Measurements from ENCODE around the gene GIMD1.
"Not testable (repeated sequence)": the region's sequence is repeated elsewhere in the genome, so short reads cannot be mapped to it uniquely, and the experiment has no call there.

The GIMD1 gene

DNA sequence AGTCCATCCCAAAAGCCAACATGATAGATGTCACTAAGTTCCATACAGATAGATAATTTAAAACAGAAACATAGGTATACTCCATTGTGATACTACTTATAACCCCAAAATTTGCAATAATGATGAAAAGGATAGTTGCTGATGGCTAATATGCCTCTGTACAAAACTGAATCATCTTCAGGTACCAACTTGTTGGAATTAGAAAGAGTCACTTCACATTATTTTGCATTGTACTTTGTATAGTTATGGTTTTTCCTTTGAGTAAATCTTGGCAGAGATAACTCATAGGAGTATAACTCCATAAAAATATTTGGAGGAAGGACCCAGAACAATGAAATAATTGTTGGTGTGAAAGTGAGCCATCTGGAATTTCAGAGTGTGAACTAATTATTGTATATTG is 17.6 kb downstream of the GIMD1 start:
- DNase-seq (ENCODE audit: low spot score): no peak
- no peak for FAIRE-seq

DNA sequence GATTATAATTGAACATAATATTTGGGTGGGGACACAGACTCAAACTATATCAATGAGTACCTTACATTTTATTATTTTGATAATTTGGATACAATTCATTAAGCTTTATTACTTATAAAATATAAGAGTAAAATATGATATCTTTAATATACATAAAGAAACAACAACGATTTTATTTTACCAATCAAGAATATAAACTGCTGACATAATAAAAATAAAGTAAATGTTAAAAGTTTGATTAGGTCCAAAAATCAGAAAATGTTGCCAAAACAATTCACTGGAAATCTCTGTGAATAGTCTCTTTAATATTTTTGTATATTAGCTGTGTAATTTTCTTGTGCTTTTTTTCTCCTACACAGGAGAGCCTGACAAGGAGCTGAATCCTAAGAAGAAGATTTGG is 21.4 kb downstream of the GIMD1 start:
- DNase-seq (ENCODE audit: low spot score): no peak
- FAIRE-seq: peak; percentile 39

DNA sequence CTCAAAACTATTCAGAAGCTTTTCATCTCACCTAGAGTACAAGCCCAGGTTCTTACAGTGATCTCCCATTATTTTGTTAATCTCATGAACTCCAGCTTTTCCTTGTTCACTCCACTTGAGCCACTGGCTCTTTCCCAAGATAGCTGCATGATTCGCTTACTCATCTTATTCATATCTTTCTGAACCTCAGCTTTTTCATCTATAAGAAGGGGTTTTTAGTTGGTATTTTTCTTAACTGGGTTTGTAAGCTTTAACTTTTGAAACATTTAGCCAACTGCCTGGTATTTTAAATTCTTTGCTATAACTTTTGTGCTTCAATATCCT is 24.0 kb downstream of the GIMD1 start:
- no peak for FAIRE-seq
- no peak for DNase-seq (ENCODE audit: low spot score)

DNA sequence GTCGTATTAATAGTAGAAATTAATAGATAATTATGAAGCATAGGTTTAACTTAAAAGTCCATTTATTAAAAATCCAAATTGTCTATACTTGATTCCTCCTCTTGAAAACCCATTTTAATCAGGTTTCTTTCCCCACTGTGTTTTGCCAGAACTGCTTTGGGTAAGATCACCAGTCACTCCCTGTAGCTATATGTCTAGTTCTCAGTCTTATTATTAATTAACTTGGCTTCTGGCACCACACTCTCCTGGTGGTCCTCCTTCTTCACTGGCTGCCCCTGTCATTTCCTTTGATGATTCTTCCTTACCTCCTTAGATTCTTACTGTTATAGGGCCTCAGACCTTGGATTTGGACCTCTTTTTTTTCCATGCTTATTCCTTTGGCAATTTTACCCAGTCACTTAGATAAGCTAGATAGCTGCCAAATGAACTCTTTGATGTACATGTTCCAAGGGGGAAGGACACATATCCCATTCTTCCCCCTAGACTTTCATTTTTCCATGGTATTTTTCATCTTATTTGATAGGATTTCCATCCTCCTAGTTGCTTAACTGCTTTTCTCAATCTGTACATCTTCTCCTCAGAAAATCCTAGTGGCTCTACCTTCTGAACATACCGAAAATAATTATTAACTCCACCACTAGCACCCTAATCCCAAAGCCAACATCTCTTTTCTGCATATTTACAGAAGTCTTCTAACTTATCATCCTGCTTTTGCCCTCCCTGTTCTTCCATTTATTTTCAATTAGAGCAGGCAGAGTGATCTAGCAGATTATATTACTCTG is 24.5 kb downstream of the GIMD1 start:
- DNase-seq (ENCODE audit: low spot score): no peak
- no peak for FAIRE-seq

DNA sequence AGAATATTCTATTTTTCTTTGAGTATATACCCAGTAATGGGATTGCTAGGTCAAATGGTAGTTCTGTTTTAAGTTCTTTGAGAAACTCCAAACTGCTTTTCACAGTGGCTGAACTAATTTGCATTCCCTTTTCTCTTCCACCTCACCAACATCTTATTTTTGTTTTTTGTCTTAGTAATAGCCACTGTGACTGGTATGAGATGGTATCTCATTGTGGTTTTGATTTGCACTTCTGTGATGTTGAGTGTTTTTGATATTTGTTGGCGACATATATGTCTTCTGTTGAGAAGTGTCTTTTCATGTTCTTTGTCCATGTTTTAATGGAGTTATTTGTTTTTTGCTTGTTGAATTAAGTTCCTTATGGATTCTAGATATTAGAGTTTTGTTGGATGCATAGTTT is 27.8 kb downstream of the GIMD1 start:
- no peak for FAIRE-seq
- no peak for DNase-seq (ENCODE audit: low spot score)

DNA sequence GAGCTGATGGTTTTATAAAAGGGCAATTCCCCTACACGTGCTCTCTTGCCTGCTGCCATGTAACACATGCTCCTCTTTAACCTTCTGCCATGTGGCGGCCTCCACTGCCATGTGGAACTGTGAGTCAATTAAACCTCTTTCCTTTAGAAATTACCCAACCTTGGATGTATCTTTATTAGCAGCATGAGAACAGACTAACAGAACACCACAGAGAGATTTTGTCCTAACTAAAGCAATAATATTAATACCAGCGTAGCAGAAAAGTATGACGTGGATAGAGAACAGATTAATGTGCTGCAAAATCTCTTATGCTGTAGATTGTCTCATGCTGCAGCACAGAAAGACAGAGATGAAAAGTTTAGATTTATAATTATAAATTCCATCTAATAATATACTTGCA is 29.1 kb downstream of the GIMD1 start:
- FAIRE-seq (no peak), DNase-seq (ENCODE audit: low spot score) (no peak)

DNA sequence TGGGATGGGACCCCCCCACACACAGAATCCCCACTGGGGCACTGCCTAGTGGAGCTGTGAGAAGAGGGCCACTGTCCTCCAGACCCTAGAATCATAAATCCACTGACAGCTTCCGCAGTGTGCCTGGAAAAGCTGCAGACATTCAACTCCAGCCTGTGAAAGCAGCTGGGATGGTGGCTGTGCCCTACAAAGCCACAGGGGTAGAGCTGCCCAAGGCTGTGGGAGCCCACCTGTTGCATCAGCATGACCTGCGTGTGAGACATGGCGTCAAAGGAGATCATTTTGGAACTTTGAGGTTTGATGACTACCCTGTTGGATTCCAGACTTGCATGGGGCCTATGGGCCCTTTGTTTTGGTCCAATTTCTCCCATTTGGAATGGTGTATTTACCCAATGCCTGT is 29.9 kb downstream of the GIMD1 start:
- FAIRE-seq: no peak
- no peak for DNase-seq (ENCODE audit: low spot score)

DNA sequence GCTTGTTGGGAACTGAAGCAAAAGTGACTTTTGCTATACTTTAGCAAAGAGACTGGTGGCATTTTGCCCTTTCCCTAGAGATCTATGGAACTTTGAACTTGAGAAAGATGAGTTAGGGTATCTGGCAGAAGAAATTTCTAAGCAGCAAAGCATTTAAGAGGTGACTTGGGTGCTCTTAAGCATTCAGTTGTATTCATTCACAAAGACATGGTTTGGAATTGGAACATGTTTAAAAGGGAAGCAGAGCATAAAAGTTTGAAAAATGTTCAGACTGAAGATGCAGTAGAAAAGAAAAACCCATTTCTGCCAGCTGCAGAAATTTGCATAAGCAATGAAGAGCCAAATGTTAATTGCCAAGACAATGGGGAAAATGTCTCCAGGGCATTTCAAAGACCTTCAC is 30.7 kb downstream of the GIMD1 start:
- no peak for DNase-seq (ENCODE audit: low spot score)
- FAIRE-seq: no peak

DNA sequence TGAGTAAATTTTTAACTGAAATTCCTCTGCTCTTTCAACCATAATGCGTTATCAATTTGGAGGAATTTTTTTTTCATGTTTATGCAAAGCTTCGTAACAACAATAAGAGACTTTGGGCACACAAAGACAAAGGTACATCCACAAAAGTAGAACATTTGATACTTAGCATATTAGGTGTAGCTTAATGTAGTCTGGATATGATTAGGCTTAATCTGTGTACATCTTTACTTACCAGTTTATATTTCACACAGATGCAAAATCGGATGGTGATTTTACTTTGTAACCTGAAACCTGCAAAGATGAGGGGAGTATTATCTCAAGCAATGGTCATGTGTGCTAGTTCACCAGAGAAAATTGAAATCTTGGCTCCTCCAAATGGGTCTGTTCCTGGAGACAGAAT is 32.0 kb downstream of the GIMD1 start:
- no peak for FAIRE-seq

DNA sequence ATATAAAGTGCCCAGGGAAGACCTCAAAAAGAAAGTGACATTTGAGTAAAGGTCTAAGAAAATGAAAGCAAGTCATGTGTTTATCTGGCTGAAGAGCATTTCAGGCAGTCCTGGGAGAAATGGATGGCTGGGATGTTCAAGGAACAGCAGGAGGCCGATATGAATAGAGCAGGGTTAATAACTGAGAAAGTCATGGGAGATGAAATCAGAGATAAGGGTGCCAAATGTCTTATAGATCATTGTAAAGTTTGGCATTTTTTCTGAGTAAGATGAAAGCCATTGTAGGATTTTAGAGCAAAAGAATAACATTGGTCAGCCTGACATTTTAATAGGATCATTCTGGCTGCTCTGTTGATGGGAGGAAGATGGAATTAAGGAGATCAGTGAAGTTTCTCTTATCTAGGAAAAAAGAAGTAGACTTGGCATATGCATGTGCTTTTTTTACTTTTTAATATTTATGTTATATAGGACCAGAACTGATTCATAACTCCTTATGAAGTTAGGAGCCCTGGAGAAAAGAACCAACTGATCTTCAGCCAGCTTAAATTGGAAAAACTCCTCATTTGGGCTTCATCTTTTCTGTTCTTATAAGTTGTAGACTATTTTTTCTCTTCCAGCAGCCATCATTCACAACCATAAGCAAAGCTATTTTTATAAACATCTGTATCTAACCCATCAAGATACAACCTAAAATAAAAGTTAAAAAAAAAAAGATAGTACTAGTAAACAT is 33.7 kb downstream of the GIMD1 start:
- DNase-seq (ENCODE audit: low spot score): no peak
- no peak for FAIRE-seq

More for the DNA sequence above, 32.0 kb downstream of the GIMD1 start:
- no peak for DNase-seq (ENCODE audit: low spot score)

DNA sequence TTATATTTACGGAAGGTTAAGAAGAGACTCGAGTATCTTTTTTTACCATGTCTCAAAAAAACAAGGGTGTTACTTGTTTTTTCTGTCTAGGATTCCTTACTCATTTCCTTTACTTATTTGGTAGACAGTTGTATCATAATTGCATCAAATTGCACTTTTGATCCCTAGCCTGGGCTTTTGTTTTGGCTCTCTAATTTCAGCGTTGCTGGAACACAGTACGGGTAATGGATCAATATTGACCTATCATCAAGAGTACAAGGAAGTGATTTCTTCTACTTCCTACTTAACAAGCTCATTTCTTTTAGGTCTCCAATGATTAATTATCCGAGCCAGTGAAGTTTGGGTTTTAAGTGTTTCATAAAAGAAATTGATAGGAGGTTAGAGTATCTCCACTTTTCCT is 35.4 kb downstream of the GIMD1 start:
- DNase-seq (ENCODE audit: low spot score): no peak
- no peak for FAIRE-seq

DNA sequence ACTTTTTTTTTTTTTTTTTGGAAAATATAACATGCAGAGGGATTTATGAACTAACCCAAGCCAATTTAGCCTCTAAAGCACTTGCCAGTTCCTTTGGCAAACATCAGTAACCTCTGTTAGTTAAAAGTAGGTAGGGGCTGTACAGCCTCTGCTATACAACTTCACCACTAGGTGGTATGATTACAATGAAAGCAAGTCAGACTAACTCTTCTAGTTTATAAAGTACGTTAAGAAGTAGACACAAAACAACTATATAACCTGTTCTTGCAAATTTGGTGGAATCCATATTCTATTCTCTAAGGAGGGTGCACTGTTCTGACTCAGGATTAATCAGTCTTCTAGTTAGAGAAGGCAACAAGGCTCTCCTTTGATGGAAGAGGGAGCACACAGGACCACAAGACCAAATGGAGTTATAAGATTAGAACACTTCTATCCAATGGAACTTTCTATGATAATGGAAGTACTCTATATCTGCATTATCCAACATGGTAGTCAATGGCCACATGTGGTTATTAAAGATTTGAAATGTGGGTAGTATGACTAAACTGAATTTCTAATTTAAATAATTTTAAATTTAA is 39.4 kb downstream of the GIMD1 start:
- DNase-seq (ENCODE audit: low spot score) (peak; percentile 19), FAIRE-seq (peak; percentile 28)

DNA sequence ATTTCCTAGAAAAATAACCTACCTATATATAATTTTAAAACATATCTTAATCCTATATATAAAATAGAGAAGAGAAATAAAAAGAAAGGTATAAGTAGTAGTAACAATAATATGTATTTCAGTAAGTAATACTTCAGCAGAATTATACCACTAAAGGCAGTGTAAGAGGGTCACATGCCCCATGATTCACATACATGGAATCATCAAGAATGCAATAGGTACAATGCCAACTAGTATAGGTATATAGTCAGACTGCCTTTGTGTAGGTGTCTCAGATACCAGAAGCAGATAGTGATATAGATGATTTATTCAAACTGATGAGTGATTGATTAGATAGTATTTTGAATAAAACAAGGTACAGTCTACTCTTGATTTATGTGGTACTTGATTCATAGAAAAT is 42.8 kb downstream of the GIMD1 start:
- FAIRE-seq (no peak), DNase-seq (ENCODE audit: low spot score) (no peak)

DNA sequence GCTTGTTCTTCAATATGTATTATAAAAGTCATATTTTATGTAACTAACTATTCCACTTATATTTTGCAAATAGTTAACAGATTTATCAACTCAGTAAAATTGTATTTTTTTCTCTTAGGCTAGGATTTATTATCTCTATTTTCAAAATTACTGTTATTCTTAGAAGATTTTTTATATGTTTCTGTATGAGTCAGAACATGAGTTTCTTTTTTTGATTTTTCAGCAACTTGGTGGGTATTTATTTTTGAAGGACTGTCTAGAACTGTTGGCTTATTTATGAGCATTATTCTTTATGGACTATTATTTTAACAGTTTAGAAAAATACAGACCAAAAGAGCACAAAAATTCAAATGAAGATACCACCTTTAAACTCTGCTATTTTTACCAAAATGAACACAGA is 45.5 kb downstream of the GIMD1 start:
- peak; percentile 28 for FAIRE-seq

DNA sequence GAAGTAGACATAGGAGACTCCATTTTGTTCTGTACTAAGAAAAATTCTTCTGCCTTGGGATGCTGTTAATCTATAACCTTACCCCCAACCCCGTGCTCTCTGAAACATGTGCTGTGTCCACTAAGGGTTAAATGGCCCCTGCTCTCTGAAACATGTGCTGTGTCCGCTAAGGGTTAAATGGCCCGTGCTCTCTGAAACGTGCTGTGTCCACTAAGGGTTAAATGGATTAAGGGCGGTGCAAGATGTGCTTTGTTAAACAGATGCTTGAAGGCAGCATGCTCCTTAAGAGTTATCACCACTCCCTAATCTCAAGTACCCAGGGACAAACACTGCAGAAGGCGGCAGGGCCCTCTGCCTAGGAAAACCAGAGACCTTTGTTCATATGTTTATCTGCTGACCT is 46.8 kb downstream of the GIMD1 start:
- FAIRE-seq; DNase-seq (ENCODE audit: low spot score): not testable (repeated sequence)

More for the DNA sequence above, 45.5 kb downstream of the GIMD1 start:
- no peak for DNase-seq (ENCODE audit: low spot score)

DNA sequence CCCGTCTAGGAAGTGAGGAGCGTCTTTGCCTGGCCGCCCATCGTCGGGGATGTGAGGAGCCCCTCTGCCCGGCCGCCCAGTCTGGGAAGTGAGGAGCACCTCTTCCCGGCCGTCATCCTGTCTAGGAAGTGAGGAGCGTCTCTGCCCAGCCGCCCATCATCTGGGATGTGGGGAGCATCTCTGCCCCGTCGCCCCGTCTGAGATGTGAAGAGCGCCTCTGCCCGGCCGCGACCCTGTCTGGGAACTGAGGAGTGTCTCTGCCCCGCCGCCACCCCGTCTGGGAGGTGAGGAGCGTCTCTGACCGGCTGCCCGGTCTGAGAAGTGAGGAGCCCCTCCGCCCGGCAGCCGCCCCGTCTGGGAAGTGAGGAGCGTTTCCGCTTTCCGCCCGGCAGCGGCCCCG is 47.4 kb downstream of the GIMD1 start:
- FAIRE-seq; DNase-seq (ENCODE audit: low spot score): not testable (repeated sequence)

DNA sequence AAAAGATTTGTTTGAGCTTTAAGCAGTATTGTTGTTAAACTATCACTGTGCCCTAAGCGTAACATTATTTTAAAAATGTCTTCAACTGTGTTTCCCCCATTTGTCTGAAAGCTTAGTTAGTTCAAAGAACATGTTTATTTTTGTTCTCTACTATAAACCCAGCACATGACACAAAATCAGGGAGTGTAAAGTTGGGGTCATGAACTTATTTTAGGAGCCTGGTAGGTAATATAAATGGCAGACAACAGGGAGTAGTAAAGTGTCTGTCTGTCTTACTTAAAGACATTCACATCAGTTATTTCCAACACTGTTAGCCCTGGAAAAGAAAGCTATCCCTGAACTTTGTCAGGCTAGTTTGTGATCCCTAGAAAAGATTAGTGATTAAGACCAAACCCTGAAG is 48.3 kb downstream of the GIMD1 start:
- DNase-seq (ENCODE audit: low spot score) (no peak), FAIRE-seq (no peak)

DNA sequence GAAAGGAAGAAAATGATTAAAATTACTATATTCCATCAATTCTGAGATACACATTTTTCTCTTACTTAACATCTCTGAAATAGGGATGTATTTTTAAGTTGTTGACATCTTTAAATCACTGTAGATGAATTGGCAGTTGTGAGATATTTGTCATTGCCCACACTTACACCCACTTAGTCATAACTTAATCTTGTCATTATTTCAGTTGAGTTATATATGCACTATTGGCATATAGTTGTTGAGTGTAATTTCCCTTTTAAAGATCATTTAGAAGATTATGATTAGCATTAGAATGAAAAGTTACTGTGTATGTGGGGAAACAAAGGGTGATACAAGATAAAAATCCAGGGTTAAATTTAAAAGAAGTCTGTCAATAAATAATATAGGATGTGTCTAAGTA is 50.1 kb downstream of the GIMD1 start:
- DNase-seq (ENCODE audit: low spot score) (no peak), FAIRE-seq (no peak)

DNA sequence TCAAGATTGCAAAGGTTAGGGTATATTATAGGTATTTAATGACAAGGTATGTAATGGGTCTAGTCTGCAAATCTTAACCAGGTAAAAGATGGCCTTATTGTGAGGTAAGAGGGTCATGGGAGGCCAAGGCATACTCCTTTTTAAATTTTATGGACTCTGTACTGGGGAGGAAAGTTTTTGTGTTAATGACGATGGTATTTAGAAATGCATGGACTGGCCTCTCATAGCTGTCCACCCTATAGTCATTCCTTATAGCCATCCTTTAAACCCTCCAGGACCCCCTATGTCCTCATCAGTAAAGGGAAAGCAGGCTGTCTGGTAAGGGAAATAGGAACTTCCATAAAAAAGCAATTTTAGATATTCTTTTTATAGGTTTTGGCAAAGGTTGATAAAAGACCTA is 50.8 kb downstream of the GIMD1 start:
- FAIRE-seq (no peak), DNase-seq (ENCODE audit: low spot score) (no peak)

DNA sequence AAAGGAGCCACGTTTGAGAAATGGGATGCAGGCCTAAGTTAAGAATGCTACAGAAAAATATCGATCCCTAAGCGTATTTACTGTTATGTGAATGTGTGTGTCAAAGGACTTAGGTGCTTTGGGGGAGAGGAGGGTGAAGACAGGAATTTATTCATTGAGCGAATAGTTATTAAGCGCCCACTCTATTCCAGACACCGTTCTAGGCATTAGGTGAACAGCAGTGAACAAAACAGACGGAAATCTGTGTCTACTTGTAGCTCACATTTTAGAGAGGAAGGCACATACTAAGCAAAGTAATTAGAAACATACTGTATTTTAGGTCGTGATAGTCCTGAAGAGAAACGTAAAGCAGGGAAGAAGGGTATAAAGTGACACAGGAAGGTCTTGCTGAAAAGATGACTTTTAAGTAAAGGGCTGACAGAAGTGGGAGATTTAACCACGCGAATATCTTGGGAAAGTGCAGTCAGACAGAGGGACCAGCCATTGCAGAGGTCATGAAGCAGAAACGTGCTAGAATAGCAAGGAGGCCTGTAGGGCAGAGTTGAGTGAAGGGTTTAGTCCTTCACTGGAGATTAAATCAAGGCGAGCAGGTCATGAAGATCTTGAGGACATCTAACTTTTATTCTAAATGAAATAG is 51.7 kb downstream of the GIMD1 start:
- no peak for DNase-seq (ENCODE audit: low spot score)

DNA sequence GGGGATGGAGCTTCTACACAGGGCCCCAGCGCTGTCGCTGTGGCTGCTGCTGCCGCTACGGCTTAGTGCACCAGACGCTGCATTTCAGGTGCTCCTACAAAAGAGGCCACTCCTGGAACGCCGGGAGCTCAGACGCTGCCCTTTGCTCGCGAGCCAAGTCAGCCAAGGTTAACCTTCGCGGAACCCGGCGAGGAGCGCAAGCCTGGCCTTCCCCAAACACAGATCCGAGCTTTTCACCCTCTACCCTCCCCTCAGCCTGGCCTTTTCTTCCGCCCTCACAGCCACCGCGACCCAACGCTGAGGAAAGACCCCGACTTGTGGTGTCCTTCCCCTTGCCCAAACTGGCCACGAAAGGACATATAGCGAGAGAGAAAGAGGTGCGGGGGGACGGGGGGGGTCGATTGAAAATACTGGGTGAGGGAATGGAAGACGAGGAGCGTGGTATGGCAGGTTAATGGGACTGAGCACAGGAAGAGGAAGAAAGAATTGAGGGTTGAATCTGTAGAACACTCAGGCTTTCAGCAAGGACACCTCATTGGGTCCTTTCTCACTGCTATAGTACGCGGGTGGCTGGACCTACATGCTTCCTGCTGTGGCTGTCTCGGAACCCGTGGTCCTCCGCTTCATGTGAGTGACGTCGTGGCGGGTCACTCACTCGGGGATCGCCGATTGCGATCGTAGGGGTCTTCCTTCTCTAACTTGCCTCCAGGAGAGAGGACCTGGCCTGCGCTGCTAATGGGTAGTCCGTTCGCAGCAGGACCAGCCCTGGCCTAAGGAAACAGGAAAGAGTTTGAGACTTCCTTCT is 52.4 kb downstream of the GIMD1 start, which contains the start of the genes AIMP1 and TBCK:
Gene AIMP1 (plus strand): TSS at position 583 of the 805 bp plus-strand sequence. CDS start 8,460 bp downstream, outside the sequence.
Gene TBCK (minus strand): TSS at position 242 of the 805 bp plus-strand sequence. CDS start 7,249 bp downstream, outside the sequence.
- DNase-seq (ENCODE audit: low spot score) (peak; percentile 75), FAIRE-seq (peak; percentile 35)

More for the DNA sequence above, 51.7 kb downstream of the GIMD1 start:
- no peak for FAIRE-seq
